Upper lobe of left lung (tissue), 6 donors: Measurements from ENCODE around the gene KCNK4. TPM values are rescaled to one million over a fixed set of nuclear protein-coding genes. Genes with fewer than 3 reads are reported as not detected.
A peak's percentile ranks its signal among the peaks of the same experiment; 100 is the strongest.
"Not testable (repeated sequence)": the region's sequence is repeated elsewhere in the genome, so short reads cannot be mapped to it uniquely, and the experiment has no call there.

Experiments
- ATAC-seq, 2 donors: fragments of 200-7000 bp; cut with Tn5 transposase; one replicate each; pipeline ENCODE4 v1.9.1; 2022; ENCODE audit warnings: mild to moderate bottlenecking in 2 of 2, moderate library complexity in 2 of 2; ENCODE audit not compliant: low FRiP score in 2 of 2
- DNase-seq, 2 donors: peaks; one replicate each; pipeline ENCODE4 v3.0.0-alpha.2; 2019 to 2020
- H3K27ac ChIP-seq, 4 donors: fragments of 200-600 bp; sonication (generic); one replicate each; pipeline ENCODE4 v1.5.1; 2016 to 2019
- H3K27me3 ChIP-seq, 4 donors: fragments of 200-600 bp; sonication (generic); one replicate each; pipeline ENCODE4 v1.5.1; 2017 to 2019
- H3K36me3 ChIP-seq, 4 donors: fragments of 200-600 bp; sonication (generic); one replicate each; pipeline ENCODE4 v1.5.1; 2016 to 2019
- H3K4me1 ChIP-seq, 4 donors: fragments of 200-600 bp; sonication (generic); one replicate each; pipeline ENCODE4 v1.5.1; 2018 to 2019
- H3K4me3 ChIP-seq, 4 donors: fragments of 200-600 bp; sonication (generic); one replicate each; pipeline ENCODE4 v1.5.1; 2017 to 2019; ENCODE audit warnings: mild to moderate bottlenecking in 2 of 4, moderate library complexity in 1 of 4
- H3K9me3 ChIP-seq, 4 donors: fragments of 200-600 bp; sonication (generic); one replicate each; pipeline ENCODE4 v1.5.1; 2018 to 2019
- EP300 ChIP-seq, 4 donors: sonication (generic); formaldehyde crosslinking; IDR thresholded peaks; one replicate each; pipeline ENCODE4 v1.5.1; 2017; ENCODE audit warnings: antibody characterized with exemption in 4 of 4, control low read depth in 2 of 4
- POLR2A ChIP-seq, 4 donors: fragments of 450-650 bp; IDR thresholded peaks; one replicate each; pipeline ENCODE4 v1.5.1; 2016 to 2017; ENCODE audit warnings: antibody characterized with exemption in 4 of 4, mild to moderate bottlenecking in 2 of 4
- POLR2AphosphoS5 ChIP-seq, 2 donors: sonication (generic); formaldehyde crosslinking; IDR thresholded peaks; one replicate each; pipeline ENCODE4 v1.5.1; 2017; ENCODE audit warnings: antibody characterized with exemption in 2 of 2
- WGBS, 2 donors: methylation state at CpG; one replicate each; pipeline ENCODE4 v1.1.5; 2017 to 2018; 5-methylcytosine and 5-hydroxymethylcytosine counted together
- total RNA-seq, 6 donors: library from RNA; depleted of rRNA in 4 of 6; stranded (reverse); fragments of >200 nt in 4 of 6; gene quantifications; one replicate each; pipeline versions ENCODE4 v1.1.0 to v1.2.1, GENCODE V29; 2016 to 2021
- TF ChIP-seq, protein P1 (sequence below), 6 experiments: fragments of 450-650 bp in 4 of 6; fragments of 200-600 bp in 2 of 6; sonication (generic) in 2 of 6; IDR thresholded peaks; one replicate each; pipeline ENCODE4 v1.5.1; 2016 to 2019; ENCODE audit warnings: antibody characterized with exemption in 6 of 6
- donor health status: DM: no; HTN: no; CAD: no; lungs with moderate emphysema.
- donor health status: DM: no; HTN: yes; CAD: no; lungs with severe emphysema.

KCNK4 gene
- total RNA-seq, 6 donors from 2014 or later, result 0.17 to 0.55 (median 0.26) TPM; not detected in 3

DNA sequence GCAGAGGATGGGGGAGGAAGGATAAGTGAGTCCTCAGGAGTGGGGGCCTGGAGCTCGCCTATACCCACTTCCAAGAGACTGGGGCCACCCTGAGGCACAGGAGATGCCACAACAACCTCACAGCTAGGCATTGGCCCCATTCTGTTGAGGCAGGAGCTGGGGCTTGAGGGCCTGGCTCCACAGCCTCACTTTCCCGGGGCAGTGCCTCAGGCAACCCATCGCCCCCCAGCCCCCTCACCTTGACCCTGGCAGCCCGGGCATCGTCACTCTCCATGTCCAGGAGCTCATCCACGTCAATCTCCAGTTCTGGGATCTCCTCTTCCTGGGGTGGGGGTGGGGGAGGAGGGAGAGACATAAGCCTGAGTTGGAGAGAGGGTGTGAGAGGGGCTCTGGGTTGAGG is 46.1 kb upstream of the KCNK4 start:
- ATAC-seq, result no peak
- H3K36me3 ChIP-seq, result peaks cover 0 to 13% (median 10%) of the 10 kb centered on the region in 4 donors
- no peak for TF ChIP-seq EP300 (IDR thresholded peaks at IDR 0.05)
- no peak for TF ChIP-seq POLR2A (IDR thresholded peaks at IDR 0.05)
- no peak for TF ChIP-seq POLR2AphosphoS5 (IDR thresholded peaks at IDR 0.05)
- TF ChIP-seq, protein P1, sequence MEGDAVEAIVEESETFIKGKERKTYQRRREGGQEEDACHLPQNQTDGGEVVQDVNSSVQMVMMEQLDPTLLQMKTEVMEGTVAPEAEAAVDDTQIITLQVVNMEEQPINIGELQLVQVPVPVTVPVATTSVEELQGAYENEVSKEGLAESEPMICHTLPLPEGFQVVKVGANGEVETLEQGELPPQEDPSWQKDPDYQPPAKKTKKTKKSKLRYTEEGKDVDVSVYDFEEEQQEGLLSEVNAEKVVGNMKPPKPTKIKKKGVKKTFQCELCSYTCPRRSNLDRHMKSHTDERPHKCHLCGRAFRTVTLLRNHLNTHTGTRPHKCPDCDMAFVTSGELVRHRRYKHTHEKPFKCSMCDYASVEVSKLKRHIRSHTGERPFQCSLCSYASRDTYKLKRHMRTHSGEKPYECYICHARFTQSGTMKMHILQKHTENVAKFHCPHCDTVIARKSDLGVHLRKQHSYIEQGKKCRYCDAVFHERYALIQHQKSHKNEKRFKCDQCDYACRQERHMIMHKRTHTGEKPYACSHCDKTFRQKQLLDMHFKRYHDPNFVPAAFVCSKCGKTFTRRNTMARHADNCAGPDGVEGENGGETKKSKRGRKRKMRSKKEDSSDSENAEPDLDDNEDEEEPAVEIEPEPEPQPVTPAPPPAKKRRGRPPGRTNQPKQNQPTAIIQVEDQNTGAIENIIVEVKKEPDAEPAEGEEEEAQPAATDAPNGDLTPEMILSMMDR (IDR thresholded peaks at IDR 0.05), result no peak
- H3K27me3 ChIP-seq, result no peaks in the 10 kb centered on the region
- H3K4me3 ChIP-seq, result peak overlapping the region in 3 of 4 donors; percentile 69 to 79 (median 70)
- H3K27ac ChIP-seq, result peak overlapping the region; percentile 73 to 91 (median 82)
- peaks cover 40 to 56% (median 46%) of the 10 kb centered on the region in 4 donors for H3K4me1 ChIP-seq
- peak in 1 of 2 donors; percentile 45 for DNase-seq
- 30% methylated on average over 6 of the region's 6 CpGs; no CpG with 5 or more reads in 1 of the 2 donors for WGBS, 2 donors
- H3K9me3 ChIP-seq, result no peaks in the 10 kb centered on the region

DNA sequence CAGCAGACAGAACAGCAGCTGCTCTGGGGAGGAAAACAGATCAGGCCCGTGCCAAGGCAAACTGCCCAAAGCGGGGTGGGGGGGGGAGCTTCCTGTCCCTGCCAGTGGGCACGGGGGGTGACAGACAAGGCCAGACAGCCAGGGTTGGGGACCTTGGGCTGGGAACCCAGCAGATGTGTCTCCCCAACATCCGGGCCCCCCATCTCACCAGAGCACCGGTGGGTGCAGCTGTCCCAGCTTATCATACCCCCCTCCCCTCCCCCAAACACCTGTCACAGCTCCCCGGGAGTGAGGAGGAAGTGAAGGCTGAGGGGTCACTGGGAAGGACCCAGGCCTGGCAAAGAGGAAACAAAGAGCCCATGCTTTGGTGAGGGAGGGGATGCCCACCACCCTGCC is 45.7 kb upstream of the KCNK4 start:
- ATAC-seq, result no peak
- Histone ChIP-seq H3K4me1 (peaks cover 36 to 53% (median 42%) of the 10 kb centered on the region in 4 donors), H3K4me3 (peak overlapping the region; percentile 64 to 79 (median 70)), H3K27ac (peak overlapping the region; percentile 73 to 91 (median 82)), H3K27me3 (no peaks in the 10 kb centered on the region), H3K9me3 (no peaks in the 10 kb centered on the region), H3K36me3 (peaks cover 0 to 13% (median 10%) of the 10 kb centered on the region in 4 donors)
- TF ChIP-seq POLR2A (IDR thresholded peaks at IDR 0.05), result no peak
- no peak for TF ChIP-seq EP300 (IDR thresholded peaks at IDR 0.05)
- TF ChIP-seq POLR2AphosphoS5 (IDR thresholded peaks at IDR 0.05), result no peak
- TF ChIP-seq, protein P1 (IDR thresholded peaks at IDR 0.05), result no peak
- no peak for DNase-seq
- 4% methylated on average over 6 of the region's 6 CpGs; no CpG with 5 or more reads in 1 of the 2 donors for WGBS, 2 donors

DNA sequence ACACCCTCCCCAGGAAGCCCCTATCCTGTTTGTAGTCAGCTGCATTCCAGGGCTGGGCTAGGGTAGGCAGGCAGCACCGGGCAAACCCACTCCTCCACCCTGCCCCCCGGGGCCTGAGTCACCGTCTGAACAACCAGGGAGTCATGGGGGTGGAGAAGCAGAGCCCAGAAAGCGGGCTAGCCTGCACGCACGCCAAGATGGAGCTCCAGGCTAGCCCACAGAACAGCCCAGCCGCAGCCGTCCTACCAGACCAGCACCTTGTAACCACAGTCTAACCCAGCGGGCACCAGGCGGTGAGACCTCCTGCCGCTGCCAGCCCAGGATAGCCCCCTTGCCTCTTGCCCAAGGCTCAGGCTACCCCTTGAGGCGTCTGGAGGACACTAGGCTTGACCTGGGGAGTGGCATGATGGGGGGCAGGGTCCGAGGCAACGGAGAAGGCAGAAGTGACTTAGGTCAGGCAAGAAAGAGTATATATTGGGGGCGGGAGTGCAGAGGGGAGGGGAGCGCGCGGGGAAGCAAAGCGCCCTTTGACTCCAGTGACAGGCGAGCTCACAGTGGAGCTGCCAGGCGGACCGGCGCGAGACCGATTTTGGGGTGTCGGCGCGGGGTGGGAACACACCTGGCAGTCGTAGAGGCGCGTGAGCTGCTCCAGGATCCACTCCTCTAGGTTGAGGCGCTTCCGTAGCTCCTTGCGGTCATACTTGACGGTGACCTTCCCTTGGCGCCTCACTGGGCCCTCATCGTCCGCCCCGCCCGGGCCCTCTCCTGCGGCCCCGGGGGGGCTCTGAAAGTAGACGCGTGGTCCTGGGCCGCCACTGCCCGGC is 45.1 kb upstream of the KCNK4 start:
- DNase-seq, result peak; percentile 72 to 78
- Histone ChIP-seq H3K4me1 (peaks cover 39 to 56% (median 46%) of the 10 kb centered on the region in 4 donors), H3K36me3 (peaks cover 0 to 13% (median 10%) of the 10 kb centered on the region in 4 donors), H3K9me3 (no peaks in the 10 kb centered on the region), H3K4me3 (peak overlapping the region; percentile 64 to 79 (median 70)), H3K27ac (peak overlapping the region; percentile 73 to 91 (median 82)), H3K27me3 (no peaks in the 10 kb centered on the region)
- peak; percentile 33 to 44 for TF ChIP-seq POLR2AphosphoS5 (IDR thresholded peaks at IDR 0.05)
- TF ChIP-seq, protein P1 (IDR thresholded peaks at IDR 0.05), result no peak
- 2% methylated on average over 18 to 37 of the region's 46 CpGs for WGBS, 2 donors
- ATAC-seq, result peak in 1 of 2 donors; percentile 29

DNA sequence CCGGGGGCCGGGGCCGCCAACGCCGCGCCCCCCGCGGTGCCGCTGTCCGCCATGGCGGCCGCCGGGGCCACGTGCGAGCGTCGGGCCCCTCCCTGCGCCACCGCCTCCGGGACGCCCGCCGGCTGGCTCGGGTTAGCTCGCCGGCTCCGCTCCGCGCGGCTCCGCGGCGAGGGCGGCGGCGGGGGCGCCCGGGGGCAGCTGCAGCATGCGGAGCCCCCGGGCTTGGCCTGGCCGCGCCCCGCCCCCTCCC is 44.6 kb upstream of the KCNK4 start:
- peak overlapping the region in 3 of 4 donors; percentile 80 to 91 (median 81) for H3K27ac ChIP-seq

More for the DNA sequence above, 44.6 kb upstream of the KCNK4 start:
- WGBS, 2 donors, result no CpG with 5 or more reads among the region's 43 CpGs
- TF ChIP-seq, protein P1 (IDR thresholded peaks at IDR 0.05), result peak in 1 of 6 experiments; percentile 16
- not testable (repeated sequence) for H3K27me3 ChIP-seq, H3K9me3 ChIP-seq, DNase-seq, ATAC-seq
- peaks cover 0 to 13% (median 10%) of the 10 kb centered on the region in 4 donors for H3K36me3 ChIP-seq
- H3K4me3 ChIP-seq, result peak overlapping the region; percentile 64 to 79 (median 70)
- peaks cover 40 to 58% (median 48%) of the 10 kb centered on the region in 4 donors for H3K4me1 ChIP-seq
